ENCODE results near the gene VPS26A. TPM values are rescaled to one million over a fixed set of nuclear protein-coding genes. Genes with fewer than 3 reads are reported as not detected.

Gene VPS26A
- total RNA-seq, 4 donors from 2014 or later: 22.0 to 67.2 (median 52.1) TPM

- intact Hi-C loops (cut with DNase I; ENCODE audit: low total_unique reads): no loop called here
- H3K36me3 ChIP-seq: no peaks in the 10 kb centered on the region
- TF ChIP-seq POLR2A (IDR thresholded peaks at IDR 0.05): no peak
- TF ChIP-seq, protein P1, sequence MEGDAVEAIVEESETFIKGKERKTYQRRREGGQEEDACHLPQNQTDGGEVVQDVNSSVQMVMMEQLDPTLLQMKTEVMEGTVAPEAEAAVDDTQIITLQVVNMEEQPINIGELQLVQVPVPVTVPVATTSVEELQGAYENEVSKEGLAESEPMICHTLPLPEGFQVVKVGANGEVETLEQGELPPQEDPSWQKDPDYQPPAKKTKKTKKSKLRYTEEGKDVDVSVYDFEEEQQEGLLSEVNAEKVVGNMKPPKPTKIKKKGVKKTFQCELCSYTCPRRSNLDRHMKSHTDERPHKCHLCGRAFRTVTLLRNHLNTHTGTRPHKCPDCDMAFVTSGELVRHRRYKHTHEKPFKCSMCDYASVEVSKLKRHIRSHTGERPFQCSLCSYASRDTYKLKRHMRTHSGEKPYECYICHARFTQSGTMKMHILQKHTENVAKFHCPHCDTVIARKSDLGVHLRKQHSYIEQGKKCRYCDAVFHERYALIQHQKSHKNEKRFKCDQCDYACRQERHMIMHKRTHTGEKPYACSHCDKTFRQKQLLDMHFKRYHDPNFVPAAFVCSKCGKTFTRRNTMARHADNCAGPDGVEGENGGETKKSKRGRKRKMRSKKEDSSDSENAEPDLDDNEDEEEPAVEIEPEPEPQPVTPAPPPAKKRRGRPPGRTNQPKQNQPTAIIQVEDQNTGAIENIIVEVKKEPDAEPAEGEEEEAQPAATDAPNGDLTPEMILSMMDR (IDR thresholded peaks at IDR 0.05): no peak
- no peaks in the 10 kb centered on the region for H3K27me3 ChIP-seq
- no peaks in the 10 kb centered on the region for H3K9me3 ChIP-seq
- no peaks in the 10 kb centered on the region for H3K4me1 ChIP-seq
- no peak for DNase-seq
- no peak overlapping the region for H3K4me3 ChIP-seq
- H3K27ac ChIP-seq: no peak overlapping the region
Observed at GRCh38 chr10:69096045-69096444, 27.9 kb upstream of the VPS26A start.

DNA sequence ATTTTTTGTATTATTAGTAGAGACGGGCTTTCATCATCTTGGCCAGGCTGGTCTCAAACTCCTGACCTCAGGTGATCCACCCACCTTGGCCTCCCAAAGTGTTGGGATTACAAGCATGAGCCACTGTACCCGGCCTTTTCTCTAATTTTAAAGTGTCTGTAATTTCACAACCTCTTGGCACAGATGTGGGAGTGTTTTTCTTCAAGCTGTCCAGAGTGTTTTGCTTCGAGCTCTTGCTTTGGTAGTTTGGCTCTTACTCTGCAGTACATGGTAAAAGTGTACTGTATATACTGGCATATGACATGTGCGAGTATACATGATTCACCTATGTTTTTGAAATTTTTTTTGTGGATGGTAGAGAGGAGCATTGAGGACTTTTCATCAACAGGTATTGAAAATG is 26.2 kb upstream of the VPS26A start:
- TF ChIP-seq POLR2A (IDR thresholded peaks at IDR 0.05): no peak
- TF ChIP-seq, protein P1 (IDR thresholded peaks at IDR 0.05): no peak
- intact Hi-C loops (cut with DNase I; ENCODE audit: low total_unique reads): no loop called here

DNA sequence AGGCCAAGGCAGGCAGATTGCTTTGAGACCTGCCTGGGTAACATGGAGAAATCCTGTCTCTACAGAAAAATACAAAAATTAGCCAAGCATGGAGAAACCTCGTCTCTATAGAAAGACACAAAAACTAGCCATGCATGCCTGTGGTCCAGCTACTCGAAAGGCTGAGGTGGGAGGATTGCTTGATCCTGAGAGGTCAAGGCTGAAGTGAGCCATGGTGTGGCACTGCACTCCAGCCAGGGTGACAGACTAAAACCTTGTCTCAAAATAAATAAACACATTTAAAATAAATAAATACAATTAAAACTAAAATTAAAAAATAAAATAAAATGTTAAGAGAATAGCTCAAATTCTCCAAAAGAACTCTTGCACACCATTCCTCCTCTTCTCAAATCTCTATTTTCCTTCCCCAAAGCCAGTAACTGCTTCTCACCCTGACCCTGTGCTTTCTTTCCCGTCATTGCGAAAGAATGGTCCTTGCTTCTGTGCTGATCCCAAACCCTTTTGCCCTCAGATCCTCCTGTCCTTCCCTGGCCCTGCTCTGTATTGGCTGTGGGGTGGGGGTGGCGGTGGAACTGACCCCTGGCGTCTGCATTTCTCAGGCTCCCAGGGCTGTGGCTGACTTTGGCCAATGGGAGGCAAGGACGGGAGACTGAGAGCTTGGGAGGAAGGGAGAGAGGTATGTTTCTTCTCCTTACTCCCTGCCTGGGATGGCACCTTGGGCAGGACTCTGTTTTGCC is 23.7 kb upstream of the VPS26A start:
- H3K36me3 ChIP-seq: no peaks in the 10 kb centered on the region
- no peak for DNase-seq
- no peaks in the 10 kb centered on the region for H3K4me1 ChIP-seq
- no peak for TF ChIP-seq POLR2A (IDR thresholded peaks at IDR 0.05)
- TF ChIP-seq, protein P1 (IDR thresholded peaks at IDR 0.05): no peak
- no peak overlapping the region for H3K27ac ChIP-seq
- intact Hi-C loops (cut with DNase I; ENCODE audit: low total_unique reads): loop anchor here (10.0 kb wide), 1 partner anchor 96 kb away; no protein-coding TSS in a partner anchor
- no peak overlapping the region for H3K4me3 ChIP-seq
- no peaks in the 10 kb centered on the region for H3K27me3 ChIP-seq
- no peaks in the 10 kb centered on the region for H3K9me3 ChIP-seq

More for the DNA sequence above, 26.2 kb upstream of the VPS26A start:
- Histone ChIP-seq H3K4me3 (no peak overlapping the region), H3K9me3 (no peaks in the 10 kb centered on the region), H3K27ac (no peak overlapping the region), H3K36me3 (no peaks in the 10 kb centered on the region), H3K4me1 (no peaks in the 10 kb centered on the region), H3K27me3 (no peaks in the 10 kb centered on the region)
- DNase-seq: no peak

DNA sequence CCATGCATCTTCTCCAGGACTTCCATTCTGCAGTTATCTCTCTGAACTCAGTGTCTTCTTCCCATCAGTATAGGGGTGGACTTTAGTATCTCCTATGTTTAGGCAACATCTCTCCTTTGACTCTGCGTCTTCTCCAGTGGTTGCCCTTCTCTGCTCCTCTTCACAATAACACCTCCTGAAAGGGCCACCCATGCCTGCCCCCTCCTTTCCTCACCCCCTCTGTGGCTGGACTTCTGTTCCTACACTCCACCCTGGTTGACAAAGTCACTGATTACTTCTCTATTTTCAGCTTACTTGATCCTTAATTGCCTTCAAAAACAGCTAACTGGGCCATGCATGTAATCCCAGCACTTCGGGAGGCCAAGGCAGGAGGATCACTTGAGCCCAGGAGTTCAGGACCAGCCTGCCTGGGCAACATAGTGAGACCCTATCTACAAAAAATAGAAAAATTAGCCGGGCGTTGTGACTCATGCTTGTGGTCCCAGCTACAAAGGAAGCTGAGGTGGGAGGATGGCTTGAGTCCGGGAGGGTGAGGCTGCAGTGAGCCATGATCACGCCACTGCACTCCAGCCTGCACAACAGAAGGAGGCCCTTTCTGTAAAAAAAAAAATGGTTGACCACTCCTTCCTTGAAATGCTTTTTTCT is 22.4 kb upstream of the VPS26A start:
- TF ChIP-seq, protein P1 (IDR thresholded peaks at IDR 0.05): no peak
- TF ChIP-seq POLR2A (IDR thresholded peaks at IDR 0.05): no peak
- intact Hi-C loops (cut with DNase I; ENCODE audit: low total_unique reads): loop anchor here (10.0 kb wide), 1 partner anchor 97 kb away; no protein-coding TSS in a partner anchor
- Histone ChIP-seq H3K27me3 (no peaks in the 10 kb centered on the region), H3K27ac (no peak overlapping the region), H3K4me3 (no peak overlapping the region), H3K4me1 (no peaks in the 10 kb centered on the region), H3K9me3 (no peaks in the 10 kb centered on the region), H3K36me3 (no peaks in the 10 kb centered on the region)
- no peak for DNase-seq

- DNase-seq: no peak
- TF ChIP-seq, protein P1 (IDR thresholded peaks at IDR 0.05): no peak
- TF ChIP-seq POLR2A (IDR thresholded peaks at IDR 0.05): no peak
- intact Hi-C loops (cut with DNase I; ENCODE audit: low total_unique reads): loop anchor here (10.0 kb wide), 1 partner anchor 98 kb away; no protein-coding TSS in a partner anchor
Observed at GRCh38 chr10:69102440-69102839, 21.5 kb upstream of the VPS26A start.

More at GRCh38 chr10:69102440-69102839, 21.5 kb upstream of the VPS26A start:
- Histone ChIP-seq H3K36me3 (no peaks in the 10 kb centered on the region), H3K27me3 (no peaks in the 10 kb centered on the region), H3K27ac (no peak overlapping the region), H3K4me1 (no peaks in the 10 kb centered on the region), H3K9me3 (no peaks in the 10 kb centered on the region), H3K4me3 (no peak overlapping the region)
